ENCODE measurements around the gene PREX1. TPM values are rescaled to one million over a fixed set of nuclear protein-coding genes. Genes with fewer than 3 reads are reported as not detected.

The PREX1 gene
- total RNA-seq, 2 experiments from 2014 or later = 20.7 to 25.3 TPM

GRCh38 chr20:48661575-48662455 lies 166.0 kb downstream of the PREX1 start:
- Histone ChIP-seq H3K4me3 (ENCODE audit: low read depth, low read length, poor library complexity, severe bottlenecking) (no peak overlapping the region), H3K4me1 (ENCODE audit: insufficient read depth, low read length, poor library complexity, severe bottlenecking) (no peaks in the 10 kb centered on the region), H3K9me2 (ENCODE audit: insufficient read depth, low read length) (no peaks in the 10 kb centered on the region), H2AFZ (ENCODE audit: low read length) (no peak overlapping the region), H4K20me1 (ENCODE audit: insufficient read depth, low read length) (no peaks in the 10 kb centered on the region), H3K79me2 (ENCODE audit: insufficient read depth, low read depth, low read length) (no peaks in the 10 kb centered on the region), H3K36me3 (ENCODE audit: insufficient read depth, low read length) (no peaks in the 10 kb centered on the region), H3K9me3 (ENCODE audit: low read length) (no peaks in the 10 kb centered on the region), H3K27ac (ENCODE audit: low read depth, low read length, poor library complexity, severe bottlenecking) (no peak overlapping the region), H3K4me2 (ENCODE audit: low read length) (no peak overlapping the region)
- intact Hi-C loops (cut with micrococcal nuclease; ENCODE audit: unreplicated experiment) = no loop called here
- ChIA-PET POLR2A (no interaction called here), CTCF (ENCODE audit: unreplicated experiment) (no interaction called here)
- no TSS peak for BruUV-seq (replicated peaks)
- DNase-seq (ENCODE audit: low spot score) = no peak
- TF ChIP-seq CTCF (conservative IDR thresholded peaks at IDR 0.05; ENCODE audit: low read length) (no peak), EZH2phosphoT487 (IDR thresholded peaks at IDR 0.05; ENCODE audit: borderline replicate concordance, low read depth, low read length) (no peak)

- intact Hi-C loops (cut with micrococcal nuclease; ENCODE audit: unreplicated experiment) = no loop called here
- H3K27ac ChIP-seq (ENCODE audit: low read depth, low read length, poor library complexity, severe bottlenecking) = no peak overlapping the region
- H2AFZ ChIP-seq (ENCODE audit: low read length) = no peak overlapping the region
- BruUV-seq (replicated peaks) = no TSS peak
- H3K4me1 ChIP-seq (ENCODE audit: insufficient read depth, low read length, poor library complexity, severe bottlenecking) = no peaks in the 10 kb centered on the region
- POLR2A ChIA-PET = no interaction called here
- DNase-seq (ENCODE audit: low spot score) = no peak
- TF ChIP-seq CTCF (conservative IDR thresholded peaks at IDR 0.05; ENCODE audit: low read length) = no peak
- no peak for TF ChIP-seq EZH2phosphoT487 (IDR thresholded peaks at IDR 0.05; ENCODE audit: borderline replicate concordance, low read depth, low read length)
- CTCF ChIA-PET (ENCODE audit: unreplicated experiment) = no interaction called here
- no peaks in the 10 kb centered on the region for H3K36me3 ChIP-seq (ENCODE audit: insufficient read depth, low read length)
- H3K4me2 ChIP-seq (ENCODE audit: low read length) = no peak overlapping the region
- H3K79me2 ChIP-seq (ENCODE audit: insufficient read depth, low read depth, low read length) = no peaks in the 10 kb centered on the region
- H3K4me3 ChIP-seq (ENCODE audit: low read depth, low read length, poor library complexity, severe bottlenecking) = no peak overlapping the region
- no peaks in the 10 kb centered on the region for H3K9me2 ChIP-seq (ENCODE audit: insufficient read depth, low read length)
- no peaks in the 10 kb centered on the region for H3K9me3 ChIP-seq (ENCODE audit: low read length)
- H4K20me1 ChIP-seq (ENCODE audit: insufficient read depth, low read length) = no peaks in the 10 kb centered on the region
Observed at GRCh38 chr20:48660788-48661187, 167.0 kb downstream of the PREX1 start.

GRCh38 chr20:48659858-48660257 lies 167.9 kb downstream of the PREX1 start:
- TF ChIP-seq EZH2phosphoT487 (IDR thresholded peaks at IDR 0.05; ENCODE audit: borderline replicate concordance, low read depth, low read length) = no peak
- TF ChIP-seq CTCF (conservative IDR thresholded peaks at IDR 0.05; ENCODE audit: low read length) = no peak
- POLR2A ChIA-PET = no interaction called here
- H4K20me1 ChIP-seq (ENCODE audit: insufficient read depth, low read length) = no peaks in the 10 kb centered on the region

More at GRCh38 chr20:48659858-48660257, 167.9 kb downstream of the PREX1 start:
- Histone ChIP-seq H3K9me2 (ENCODE audit: insufficient read depth, low read length) (no peaks in the 10 kb centered on the region), H3K4me1 (ENCODE audit: insufficient read depth, low read length, poor library complexity, severe bottlenecking) (no peaks in the 10 kb centered on the region), H2AFZ (ENCODE audit: low read length) (no peak overlapping the region), H3K36me3 (ENCODE audit: insufficient read depth, low read length) (no peaks in the 10 kb centered on the region), H3K27ac (ENCODE audit: low read depth, low read length, poor library complexity, severe bottlenecking) (no peak overlapping the region), H3K4me2 (ENCODE audit: low read length) (no peak overlapping the region), H3K9me3 (ENCODE audit: low read length) (no peaks in the 10 kb centered on the region), H3K79me2 (ENCODE audit: insufficient read depth, low read depth, low read length) (no peaks in the 10 kb centered on the region), H3K4me3 (ENCODE audit: low read depth, low read length, poor library complexity, severe bottlenecking) (no peak overlapping the region)
- CTCF ChIA-PET (ENCODE audit: unreplicated experiment) = no interaction called here
- DNase-seq (ENCODE audit: low spot score) = no peak
- intact Hi-C loops (cut with micrococcal nuclease; ENCODE audit: unreplicated experiment) = no loop called here
- BruUV-seq (replicated peaks) = no TSS peak

Measured in OCI-LY7 (cell line).